Endometrium (tissue), 2 donors: ENCODE data around the gene ARHGAP30.

ENCODE experiments used
- FAIRE-seq: peaks from 2 replicates; lab custom pipeline; 2012; peaks lifted over from hg19 to GRCh38; lab: Jason Lieb, UNC
- donor health status: control.
- donor health status: control.

ARHGAP30 gene

GRCh38 chr1:161013131-161013487 lies 56.6 kb downstream of the ARHGAP30 start:
- no peak for FAIRE-seq

- FAIRE-seq: no peak
These were observed 57.3 kb downstream of the ARHGAP30 start for GRCh38 chr1:161012420-161012819.

- FAIRE-seq: no peak
These were observed 60.0 kb downstream of the ARHGAP30 start for GRCh38 chr1:161009602-161010211.

- FAIRE-seq: no peak
These were observed 60.7 kb downstream of the ARHGAP30 start for GRCh38 chr1:161008869-161009510.

- FAIRE-seq: no peak
These were observed 62.3 kb downstream of the ARHGAP30 start for GRCh38 chr1:161007369-161007768.

GRCh38 chr1:161006563-161006962 lies 63.1 kb downstream of the ARHGAP30 start:
- FAIRE-seq: no peak

GRCh38 chr1:161001525-161001924 lies 68.2 kb downstream of the ARHGAP30 start:
- no peak for FAIRE-seq

GRCh38 chr1:161000736-161001480 lies 68.8 kb downstream of the ARHGAP30 start:
- FAIRE-seq: no peak

GRCh38 chr1:160999376-160999775 lies 70.3 kb downstream of the ARHGAP30 start:
- FAIRE-seq: no peak

GRCh38 chr1:160997323-160998038 lies 72.2 kb downstream of the ARHGAP30 start:
- no peak for FAIRE-seq
